Measurements from ENCODE around the gene STYXL1.
"Not testable (repeated sequence)": the region's sequence is repeated elsewhere in the genome, so short reads cannot be mapped to it uniquely, and the experiment has no call there.

Gene STYXL1

DNA sequence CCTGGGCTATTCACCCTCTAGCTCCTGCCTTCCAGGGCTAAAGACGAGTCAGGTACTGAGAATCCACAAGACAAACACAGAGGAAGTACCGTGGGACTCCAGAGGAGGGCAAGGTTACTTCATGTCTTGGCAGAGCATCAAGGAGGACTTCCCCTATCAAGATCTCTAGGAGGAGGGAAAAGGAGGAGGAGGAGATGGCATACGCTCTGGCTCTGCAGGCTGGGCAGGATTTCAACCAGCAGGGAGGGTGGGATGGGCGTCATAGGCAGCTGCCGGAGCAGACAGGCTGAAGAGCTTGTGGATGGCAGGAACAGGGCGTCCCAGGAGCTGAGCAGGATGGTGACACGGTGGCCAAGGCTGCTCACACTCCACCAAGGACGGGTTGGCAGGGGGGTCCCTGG is 21.4 kb upstream of the STYXL1 start:
- in situ Hi-C loops (cut with MboI; ENCODE audit: low pct_unique_long_range_greater_than_20kb, low sequenced_read_pairs), result loop anchor here (25.0 kb wide), 1 partner anchor 168 kb away; no protein-coding TSS in a partner anchor
- peak; percentile 84 for DNase-seq

- DNase-seq, result no peak
- in situ Hi-C loops (cut with MboI; ENCODE audit: low pct_unique_long_range_greater_than_20kb, low sequenced_read_pairs), result loop anchor here (25.0 kb wide), 1 partner anchor 170 kb away; no protein-coding TSS in a partner anchor
Observed at GRCh38 chr7:76066716-76067503, 19.1 kb upstream of the STYXL1 start.

DNA sequence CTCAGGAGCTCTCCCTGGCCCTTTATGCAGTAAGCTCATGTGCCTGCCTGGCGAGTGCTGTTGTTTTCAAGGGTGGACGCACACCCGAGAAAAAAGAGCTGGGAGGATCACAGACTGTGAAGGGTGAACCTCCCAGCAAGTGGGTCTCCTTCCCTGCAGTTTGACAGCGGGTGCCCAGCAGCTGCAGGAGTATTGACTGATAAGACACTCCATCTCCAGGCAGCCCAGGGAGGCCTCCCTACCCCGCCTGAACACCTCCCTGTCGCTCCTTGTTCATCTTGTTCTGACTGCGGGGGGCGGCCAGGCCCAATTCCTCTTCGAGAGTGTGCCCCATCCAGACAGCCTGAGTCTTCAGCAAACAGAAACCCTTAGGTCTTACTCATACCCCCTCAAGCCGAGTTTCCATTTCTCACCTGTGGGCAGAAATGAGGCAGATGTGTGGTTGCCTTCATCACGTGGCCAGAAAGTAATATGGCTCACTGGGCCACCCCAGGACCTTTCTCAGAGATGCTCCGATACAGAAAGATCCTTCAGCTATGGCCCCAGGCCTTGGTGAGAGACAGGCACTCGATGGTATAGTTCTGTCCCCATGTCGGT is 17.3 kb upstream of the STYXL1 start:
- in situ Hi-C loops (cut with MboI; ENCODE audit: low pct_unique_long_range_greater_than_20kb, low sequenced_read_pairs), result loop anchor here (25.0 kb wide), 1 partner anchor 172 kb away; no protein-coding TSS in a partner anchor
- no peak for DNase-seq

- in situ Hi-C loops (cut with MboI; ENCODE audit: low pct_unique_long_range_greater_than_20kb, low sequenced_read_pairs), result loop anchor here (25.0 kb wide), 1 partner anchor 173 kb away; no protein-coding TSS in a partner anchor
- no peak for DNase-seq
Observed at GRCh38 chr7:76064208-76064970, 16.6 kb upstream of the STYXL1 start.

DNA sequence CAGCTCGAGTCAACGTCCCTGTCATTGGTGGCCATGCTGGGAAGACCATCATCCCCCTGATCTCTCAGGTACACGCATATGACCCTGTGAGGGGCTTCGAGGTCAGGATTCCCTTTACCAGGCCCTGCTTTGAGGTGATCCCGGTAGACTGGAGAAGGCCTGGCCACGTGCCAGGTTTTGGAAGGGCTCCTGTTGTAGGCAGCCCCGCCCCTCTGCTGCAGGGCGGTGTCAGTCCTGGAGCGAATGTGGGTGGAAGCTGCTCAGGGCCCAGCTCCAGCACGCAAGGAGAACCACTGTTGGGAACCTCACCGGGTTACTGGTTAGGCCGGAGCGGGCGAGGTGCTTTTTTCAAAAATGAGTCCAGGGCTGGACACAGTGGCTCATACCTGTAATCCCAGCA is 15.7 kb upstream of the STYXL1 start:
- no peak for DNase-seq
- in situ Hi-C loops (cut with MboI; ENCODE audit: low pct_unique_long_range_greater_than_20kb, low sequenced_read_pairs), result loop anchor here (25.0 kb wide), 1 partner anchor 174 kb away; no protein-coding TSS in a partner anchor

DNA sequence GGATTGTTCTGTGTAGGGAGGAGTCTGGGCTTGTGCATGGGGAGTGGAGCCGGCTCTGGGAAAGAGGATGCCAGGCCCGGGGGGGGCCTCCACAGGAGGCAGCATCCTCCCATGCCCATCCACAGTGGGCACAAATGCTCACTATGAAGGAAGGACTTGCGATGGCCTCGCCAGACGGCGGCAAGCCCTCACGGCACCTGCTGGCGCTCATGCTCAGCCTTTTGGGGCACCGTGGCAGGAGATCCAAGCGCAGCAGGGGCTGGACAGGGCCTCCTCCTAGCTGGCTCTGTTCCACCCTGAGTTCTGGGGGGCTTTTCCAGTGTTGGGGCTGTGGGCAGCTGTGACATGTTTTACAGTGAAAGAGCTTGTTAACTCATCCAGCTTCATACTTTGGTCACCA is 15.3 kb upstream of the STYXL1 start:
- in situ Hi-C loops (cut with MboI; ENCODE audit: low pct_unique_long_range_greater_than_20kb, low sequenced_read_pairs), result loop anchor here (25.0 kb wide), 1 partner anchor 174 kb away; no protein-coding TSS in a partner anchor

DNA sequence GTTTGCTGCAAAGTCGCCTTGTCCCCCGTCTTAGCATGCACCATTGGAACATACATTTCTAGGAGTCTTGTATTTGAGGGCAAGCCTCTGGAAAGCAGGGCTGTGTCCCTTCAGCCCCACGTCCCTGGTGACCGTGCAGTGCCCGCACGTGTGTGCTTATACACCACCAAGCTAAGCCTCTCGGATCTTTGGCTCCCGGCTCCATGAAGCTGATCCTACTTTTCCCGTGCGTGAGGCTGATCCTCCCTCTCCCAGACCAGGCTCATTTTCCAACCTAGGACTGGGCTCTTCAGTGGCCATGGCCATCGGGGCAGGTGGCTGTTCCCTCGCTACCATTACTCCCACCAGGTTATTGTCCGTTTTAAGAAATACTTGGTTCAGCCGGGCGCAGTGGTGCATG is 14.5 kb upstream of the STYXL1 start:
- in situ Hi-C loops (cut with MboI; ENCODE audit: low pct_unique_long_range_greater_than_20kb, low sequenced_read_pairs), result loop anchor here (25.0 kb wide), 1 partner anchor 175 kb away; no protein-coding TSS in a partner anchor
- no peak for DNase-seq

More for the DNA sequence above, 15.3 kb upstream of the STYXL1 start:
- DNase-seq, result no peak

DNA sequence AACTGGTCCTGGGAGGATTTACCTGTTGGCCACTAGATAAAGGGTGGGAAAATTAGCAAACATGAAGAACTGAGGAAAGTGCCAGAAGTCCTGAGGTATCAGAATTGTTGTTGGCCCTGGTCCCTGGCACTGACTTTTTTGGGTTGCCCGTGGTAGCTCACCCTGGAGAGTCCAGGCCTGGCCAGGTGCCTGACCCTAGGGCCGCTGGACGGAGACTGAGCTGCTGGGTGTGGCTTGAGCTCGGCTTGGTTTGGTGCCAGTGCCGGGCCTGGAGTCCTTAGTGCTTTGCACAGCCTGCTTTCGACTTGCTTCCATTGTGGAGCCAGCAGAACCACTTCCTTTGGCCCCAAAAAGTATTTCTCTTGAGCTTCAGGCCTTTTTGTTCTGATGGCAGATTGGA is 13.0 kb upstream of the STYXL1 start:
- in situ Hi-C loops (cut with MboI; ENCODE audit: low pct_unique_long_range_greater_than_20kb, low sequenced_read_pairs), result loop anchor here (25.0 kb wide), 1 partner anchor 176 kb away; no protein-coding TSS in a partner anchor
- no peak for DNase-seq

DNA sequence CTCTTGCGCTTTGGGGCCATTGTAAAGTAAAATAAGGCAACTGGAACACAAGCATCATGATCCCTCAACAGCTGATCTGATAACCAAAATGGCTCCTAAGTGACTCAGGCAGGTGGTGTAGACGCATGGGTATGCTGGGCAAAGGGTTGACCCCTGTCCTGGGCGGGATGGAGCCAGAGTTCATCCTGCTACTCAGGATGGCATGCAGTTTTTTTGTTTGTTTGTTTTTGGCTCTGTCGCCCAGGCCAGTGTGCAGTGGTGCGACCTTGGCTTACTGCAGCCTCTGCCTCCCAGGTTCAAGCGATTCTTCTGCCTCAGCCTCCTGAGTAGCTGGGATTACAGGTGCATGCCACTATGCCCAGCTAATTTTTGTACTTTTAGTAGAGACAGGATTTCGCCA is 10.9 kb upstream of the STYXL1 start:
- not testable (repeated sequence) for DNase-seq
- in situ Hi-C loops (cut with MboI; ENCODE audit: low pct_unique_long_range_greater_than_20kb, low sequenced_read_pairs), result loop anchor here (25.0 kb wide), 1 partner anchor 179 kb away; no protein-coding TSS in a partner anchor

DNA sequence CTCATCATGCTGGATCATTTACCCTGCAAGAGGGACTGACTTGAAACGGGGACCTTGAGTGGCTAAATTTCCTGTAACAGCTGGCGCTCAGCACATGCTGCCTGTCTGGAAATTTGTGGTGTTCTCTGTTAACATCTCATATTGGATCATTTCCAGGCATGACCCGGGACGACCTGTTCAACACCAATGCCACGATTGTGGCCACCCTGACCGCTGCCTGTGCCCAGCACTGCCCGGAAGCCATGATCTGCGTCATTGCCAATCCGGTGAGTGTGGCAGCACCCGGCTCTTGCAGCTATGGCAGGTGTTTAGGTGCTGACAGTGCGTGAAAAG is 10.0 kb upstream of the STYXL1 start:
- in situ Hi-C loops (cut with MboI; ENCODE audit: low pct_unique_long_range_greater_than_20kb, low sequenced_read_pairs), result loop anchor here (25.0 kb wide), 1 partner anchor 180 kb away; no protein-coding TSS in a partner anchor
- DNase-seq, result no peak

GRCh38 chr7:76057103-76057812 is 9.5 kb upstream of the STYXL1 start:
- no peak for DNase-seq
- in situ Hi-C loops (cut with MboI; ENCODE audit: low pct_unique_long_range_greater_than_20kb, low sequenced_read_pairs), result loop anchor here (25.0 kb wide), 1 partner anchor 180 kb away; no protein-coding TSS in a partner anchor

DNA sequence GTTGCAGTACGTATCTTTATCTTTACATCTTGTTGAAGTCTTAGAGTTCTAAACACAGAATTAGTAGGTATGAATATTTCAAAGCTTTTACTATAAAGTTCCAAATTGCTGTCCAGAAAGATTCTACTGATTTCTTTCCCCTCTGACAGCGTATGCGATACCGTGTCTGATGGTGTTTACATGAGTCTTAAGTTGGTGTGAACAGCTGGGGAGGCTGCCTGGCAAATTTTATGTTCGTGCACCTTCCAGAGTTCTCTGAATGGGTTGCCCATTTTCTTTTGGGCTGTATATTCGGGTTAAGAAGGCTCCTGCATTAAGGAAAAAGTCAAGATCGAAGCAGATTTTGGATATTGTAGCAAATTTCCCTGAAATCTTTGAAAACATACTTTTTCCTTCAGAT is 8.4 kb upstream of the STYXL1 start:
- in situ Hi-C loops (cut with MboI; ENCODE audit: low pct_unique_long_range_greater_than_20kb, low sequenced_read_pairs), result loop anchor here (25.0 kb wide), 1 partner anchor 181 kb away; no protein-coding TSS in a partner anchor
- no peak for DNase-seq

GRCh38 chr7:76054123-76055120 is 6.6 kb upstream of the STYXL1 start:
- DNase-seq, result peak; percentile 18
- in situ Hi-C loops (cut with MboI; ENCODE audit: low pct_unique_long_range_greater_than_20kb, low sequenced_read_pairs), result loop anchor here (25.0 kb wide), 1 partner anchor 183 kb away; no protein-coding TSS in a partner anchor

DNA sequence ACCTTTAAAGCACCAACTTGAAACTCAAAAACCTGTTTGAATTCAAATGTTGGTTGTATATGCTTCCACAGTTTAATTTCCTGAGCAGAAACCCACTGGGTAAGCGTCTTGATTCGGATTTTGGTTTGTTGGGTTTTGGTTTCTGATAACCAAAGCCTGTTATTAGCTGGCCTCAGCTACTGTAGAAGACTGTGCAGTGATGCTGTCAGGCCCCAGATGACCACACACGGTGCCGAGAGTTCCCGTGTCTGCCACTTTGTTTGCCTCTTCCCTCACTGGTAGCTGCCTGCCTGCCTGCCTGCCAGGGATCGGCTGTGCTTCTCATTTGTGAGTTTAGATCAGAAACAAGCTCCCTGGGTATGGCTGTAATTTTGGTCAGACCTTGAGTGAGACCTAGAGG is 5.7 kb upstream of the STYXL1 start:
- in situ Hi-C loops (cut with MboI; ENCODE audit: low pct_unique_long_range_greater_than_20kb, low sequenced_read_pairs), result loop anchor here (25.0 kb wide), 1 partner anchor 184 kb away; no protein-coding TSS in a partner anchor

DNA sequence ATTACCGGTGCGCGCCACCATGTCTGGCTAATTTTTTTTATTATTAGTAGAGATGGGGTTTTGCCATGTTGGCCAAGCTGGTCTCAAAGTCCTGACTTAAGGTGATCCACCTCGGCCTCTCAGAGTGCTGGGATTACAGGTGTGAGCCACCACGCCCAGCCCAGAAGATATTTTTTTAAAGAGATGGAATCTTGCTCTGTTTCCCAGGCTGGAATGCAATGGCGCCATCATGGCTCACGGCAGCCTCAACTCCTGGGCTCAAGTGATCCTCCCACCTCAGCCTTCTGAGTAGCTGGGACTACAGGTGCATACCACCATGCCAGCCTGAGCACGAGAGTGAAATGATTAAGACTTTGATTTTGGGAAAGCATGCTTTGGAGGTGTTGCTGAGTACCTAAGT is 4.9 kb upstream of the STYXL1 start:
- in situ Hi-C loops (cut with MboI; ENCODE audit: low pct_unique_long_range_greater_than_20kb, low sequenced_read_pairs), result loop anchor here (25.0 kb wide), 1 partner anchor 185 kb away; no protein-coding TSS in a partner anchor
- DNase-seq, result not testable (repeated sequence)

More for the DNA sequence above, 5.7 kb upstream of the STYXL1 start:
- no peak for DNase-seq

DNA sequence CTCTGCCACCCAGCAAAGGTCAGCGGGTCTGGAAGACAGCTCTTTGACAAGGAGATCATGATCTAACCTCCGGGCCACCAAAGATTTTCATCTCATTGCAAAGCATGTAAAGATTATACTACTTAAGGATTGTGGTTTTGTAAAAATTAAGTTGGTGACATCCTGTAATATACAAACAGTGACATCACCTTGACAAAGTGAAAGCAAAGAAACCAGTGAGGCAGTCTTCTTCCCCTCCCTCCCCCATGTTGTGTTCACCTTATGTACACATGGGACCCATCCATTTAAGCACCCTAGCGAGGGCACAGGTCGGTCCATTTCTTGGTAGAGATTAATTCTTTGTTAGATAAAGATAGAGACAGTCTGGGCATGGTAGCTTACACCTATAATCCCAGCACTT is 4.0 kb upstream of the STYXL1 start:
- in situ Hi-C loops (cut with MboI; ENCODE audit: low pct_unique_long_range_greater_than_20kb, low sequenced_read_pairs), result loop anchor here (25.0 kb wide), 1 partner anchor 185 kb away; no protein-coding TSS in a partner anchor
- no peak for DNase-seq

DNA sequence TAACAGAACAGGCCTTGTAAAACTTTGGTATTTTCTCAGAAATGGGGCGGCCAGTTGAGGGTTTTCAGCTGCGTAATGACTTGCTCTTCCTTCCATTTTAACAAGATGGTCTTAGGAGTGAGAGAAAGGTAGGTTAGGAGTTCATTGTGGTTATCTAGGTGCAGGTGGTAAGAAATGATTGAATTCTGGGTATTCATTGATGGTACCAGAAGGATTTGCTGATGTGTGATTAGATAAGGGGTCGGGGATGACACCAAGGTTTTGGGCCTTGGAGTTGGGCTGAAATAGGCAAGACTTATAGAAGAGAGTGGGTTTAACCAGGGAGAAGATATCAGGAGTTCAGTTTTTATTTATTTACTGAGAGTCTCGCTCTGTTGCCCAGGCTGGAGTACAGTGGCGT is 2.7 kb upstream of the STYXL1 start:
- in situ Hi-C loops (cut with MboI; ENCODE audit: low pct_unique_long_range_greater_than_20kb, low sequenced_read_pairs), result loop anchor here (25.0 kb wide), 1 partner anchor 187 kb away; no protein-coding TSS in a partner anchor
- no peak for DNase-seq
